HL-60 (cell line): Measurements from ENCODE around the gene FAM229A.
"Not testable (repeated sequence)": the region's sequence is repeated elsewhere in the genome, so short reads cannot be mapped to it uniquely, and the experiment has no call there.

Source experiments
- DNase-seq, 2 experiments: peaks; one replicate each; pipeline ENCODE4 v3.0.0-alpha.2; 2010 to 2020; ENCODE audit warnings: low read depth in 1 of 2, low spot score in 1 of 2
- H3K27ac ChIP-seq: fragments of 250-450 bp; sonication (Bioruptor Pico); replicated peaks from 2 replicates; pipeline ENCODE4 v1.5.1; 2020; ENCODE audit warnings: mild to moderate bottlenecking, moderate library complexity
- H3K27me3 ChIP-seq: fragments of 250-450 bp; sonication (Bioruptor Pico); 2 replicates; pipeline ENCODE4 v1.5.1; 2021; ENCODE audit warnings: mild to moderate bottlenecking, moderate library complexity; ENCODE audit not compliant: insufficient read depth, poor library complexity, severe bottlenecking
- H3K4me3 ChIP-seq: replicated peaks from 2 replicates; pipeline ENCODE4 v1.5.1; 2011; ENCODE audit warnings: mild to moderate bottlenecking, control low read depth, low read length; ENCODE audit not compliant: insufficient read depth
- CTCF ChIP-seq: IDR thresholded peaks from one replicate; pipeline ENCODE4 v1.5.1; 2011; ENCODE audit warnings: low read length, control low read depth, inconsistent platforms; ENCODE audit not compliant: insufficient read depth
- GABPA ChIP-seq: IDR thresholded peaks from 2 replicates; pipeline ENCODE4 v1.6.1; 2012; ENCODE audit warnings: low read depth
- POLR2AphosphoS5 ChIP-seq: IDR thresholded peaks from 2 replicates; pipeline ENCODE4 v1.6.1; 2012; ENCODE audit warnings: low read depth
- REST ChIP-seq: IDR thresholded peaks from 2 replicates; pipeline ENCODE4 v1.6.1; 2012; ENCODE audit warnings: low read depth; ENCODE audit not compliant: insufficient replicate concordance
- SPI1 ChIP-seq: IDR thresholded peaks from 2 replicates; pipeline ENCODE4 v1.6.1; 2012; ENCODE audit warnings: low read depth, mild to moderate bottlenecking, borderline replicate concordance

The FAM229A gene

GRCh38 chr1:32356478-32356877 is 5.8 kb downstream of the FAM229A start:
- TF ChIP-seq POLR2AphosphoS5 (no peak), GABPA (no peak), REST (no peak), SPI1 (no peak), CTCF (no peak)
- H3K4me3 ChIP-seq = no peak overlapping the region
- no peak overlapping the region for H3K27ac ChIP-seq
- H3K27me3 ChIP-seq = no peaks in the 10 kb centered on the region
- no peak for DNase-seq

GRCh38 chr1:32355778-32356177 is 6.5 kb downstream of the FAM229A start:
- H3K27ac ChIP-seq = not testable (repeated sequence)

DNA sequence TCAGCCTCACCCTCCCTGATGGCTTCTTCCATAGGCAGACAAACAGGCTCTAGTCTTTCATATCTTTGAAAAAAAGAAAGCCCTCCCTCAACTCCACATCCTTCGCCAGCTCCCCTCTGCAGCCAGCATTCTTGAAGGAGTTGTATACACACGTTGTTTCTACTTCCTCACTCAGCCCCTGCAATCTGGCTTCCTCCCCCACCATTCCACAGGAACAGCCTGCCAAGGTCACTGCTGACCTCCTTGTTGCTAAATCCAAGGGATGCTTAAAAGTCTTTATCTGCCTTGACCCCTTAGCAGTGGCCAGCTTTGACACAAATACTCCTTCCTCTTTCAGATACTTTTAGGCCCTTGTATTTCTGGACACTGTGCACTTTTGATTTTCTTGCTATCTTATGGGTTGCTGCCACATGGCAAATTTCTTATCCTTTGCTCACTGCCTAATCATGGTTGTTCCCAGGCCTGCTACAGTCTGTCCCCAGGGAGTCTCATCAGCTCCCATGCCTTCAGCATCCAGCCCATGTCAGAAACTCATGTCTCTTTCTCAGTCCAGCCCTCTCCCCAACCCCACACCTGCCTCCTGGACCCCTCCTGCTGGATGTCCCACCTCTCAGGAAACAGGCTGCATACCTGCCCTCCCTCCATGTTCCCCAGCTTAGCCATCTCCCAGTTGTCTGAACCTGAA is 8.3 kb downstream of the FAM229A start:
- no peak for TF ChIP-seq GABPA
- TF ChIP-seq SPI1 = peak; percentile 60; the same call in 1 of the 2 replicates
- no peak for TF ChIP-seq POLR2AphosphoS5
- Histone ChIP-seq H3K27ac (no peak overlapping the region), H3K4me3 (no peak overlapping the region), H3K27me3 (no peaks in the 10 kb centered on the region)
- DNase-seq = no peak

More at GRCh38 chr1:32355778-32356177, 6.5 kb downstream of the FAM229A start:
- not testable (repeated sequence) for DNase-seq, H3K4me3 ChIP-seq, H3K27me3 ChIP-seq

DNA sequence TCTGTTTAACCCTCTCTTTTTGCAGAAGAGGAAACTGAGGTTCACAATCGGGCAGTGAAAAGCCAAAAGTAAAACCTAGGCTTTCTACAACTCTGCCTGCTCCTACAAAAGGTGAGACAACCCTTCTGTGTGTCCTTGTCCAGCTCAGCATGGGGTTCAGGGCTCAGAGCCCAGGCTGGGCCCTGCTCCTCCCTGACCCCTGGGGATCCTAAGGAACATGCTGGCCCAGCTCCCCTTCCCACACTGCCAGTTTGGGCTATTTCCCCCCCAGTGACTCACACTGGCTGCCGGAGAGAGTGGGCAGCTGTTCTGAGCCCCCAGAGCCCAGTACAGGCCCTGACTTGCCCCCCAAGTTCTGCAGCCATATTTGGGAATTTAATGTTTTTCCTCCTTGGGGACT is 8.9 kb downstream of the FAM229A start:
- no peak for TF ChIP-seq GABPA
- Histone ChIP-seq H3K27me3 (no peaks in the 10 kb centered on the region), H3K4me3 (no peak overlapping the region), H3K27ac (no peak overlapping the region)
- no peak for DNase-seq

DNA sequence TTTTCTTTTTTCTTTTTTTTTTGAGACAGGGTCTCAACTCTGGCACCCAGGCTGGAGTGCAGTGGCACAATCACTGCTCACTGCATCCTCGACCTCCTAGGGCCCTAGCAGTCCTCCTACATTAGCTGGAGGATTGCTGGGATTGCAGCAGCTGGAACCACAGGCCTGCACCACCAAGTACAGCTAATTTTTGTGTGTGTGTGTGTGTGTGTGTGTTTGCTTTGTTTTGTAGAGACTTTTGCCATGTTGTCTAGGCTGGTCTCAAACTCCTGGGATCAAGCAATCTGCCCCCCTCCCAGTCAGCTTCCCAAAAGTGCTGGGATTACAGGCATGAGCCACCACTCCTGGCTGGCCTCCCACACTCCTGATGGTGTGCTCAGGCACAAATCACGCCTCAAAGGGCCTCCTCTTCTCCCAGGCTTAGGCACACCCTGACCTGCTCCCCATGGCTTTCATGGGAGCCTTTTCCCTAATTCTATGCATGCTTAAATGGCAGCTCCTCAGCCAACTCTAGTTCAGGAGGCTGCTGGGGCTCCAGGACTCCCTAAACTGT is 9.4 kb downstream of the FAM229A start:
- no peak for DNase-seq
- no peak overlapping the region for H3K4me3 ChIP-seq
- no peaks in the 10 kb centered on the region for H3K27me3 ChIP-seq
- TF ChIP-seq CTCF (no peak), REST (no peak), SPI1 (no peak), POLR2AphosphoS5 (no peak), GABPA (no peak)
- H3K27ac ChIP-seq = no peak overlapping the region
